Measurements from ENCODE around the gene ADCK2. TPM values are rescaled to one million over a fixed set of nuclear protein-coding genes. Genes with fewer than 3 reads are reported as not detected.
"Not testable (repeated sequence)": the region's sequence is repeated elsewhere in the genome, so short reads cannot be mapped to it uniquely, and the experiment has no call there.

ADCK2 gene
- total and polyA plus RNA-seq, 2 donors (not counting 3 experiments of a cell fraction or from before 2014, with no cell fraction given): 10.3 to 13.3 TPM

DNA sequence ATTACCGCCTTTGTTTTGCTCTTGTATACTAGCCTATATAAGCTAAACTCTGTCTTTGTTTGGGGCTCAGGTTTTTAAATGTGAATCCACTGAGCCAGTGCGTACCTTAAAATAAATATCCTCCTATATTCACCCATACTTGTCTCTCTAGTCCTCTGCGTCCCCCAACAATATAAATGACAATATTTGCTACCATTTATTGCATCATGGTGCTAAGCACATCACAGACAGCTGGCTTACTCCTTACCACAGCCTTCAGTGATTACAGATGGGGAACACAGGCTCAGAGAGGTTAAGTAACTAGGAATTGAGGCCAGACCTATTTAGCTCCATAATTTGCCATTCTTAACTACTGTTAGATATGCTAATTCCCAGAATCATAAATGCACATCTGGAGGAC, 3.4 kb upstream of the ADCK2 start:
- DNase-seq (ENCODE audit: low read depth, low spot score): no peak
- no peaks in the 10 kb centered on the region for H3K79me2 ChIP-seq (ENCODE audit: control insufficient read depth, insufficient read depth, low read length)
- no TSS peak for BruUV-seq (replicated peaks)
- ChIA-PET POLR2A (no interaction called here), CTCF (interaction anchor here (0.9 to 2.2 kb wide), 3 partner anchors 16 to 151 kb away, joined by 3 to 9 read pairs (median 5); no protein-coding TSS in a partner anchor)
- no peaks in the 10 kb centered on the region for H3K36me3 ChIP-seq (ENCODE audit: control insufficient read depth in 2 of 2, extremely low read depth in 1 of 2, insufficient read depth in 2 of 2, low read length in 2 of 2)
- no peaks in the 10 kb centered on the region for H4K20me1 ChIP-seq (replicated peaks; ENCODE audit: control insufficient read depth, extremely low read depth, insufficient read depth, low read length)
- H3K4me3 ChIP-seq (replicated peaks in 1 of 3; ENCODE audit: insufficient read depth in 1 of 3, low read depth in 1 of 3, low read length in 3 of 3): no peak overlapping the region
- H3K4me1 ChIP-seq (ENCODE audit: control insufficient read depth, extremely low read depth, insufficient read depth, low read length): peaks cover 4% of the 10 kb centered on the region
- no peak overlapping the region for H2AFZ ChIP-seq (ENCODE audit: low read depth, low read length)
- no peak overlapping the region for H3K27ac ChIP-seq (ENCODE audit: insufficient read depth, low read depth, low read length)
- intact Hi-C loops (cut with micrococcal nuclease): no loop called here
- dilution Hi-C loops (cut with MboI; ENCODE audit: extremely low pct_ligation_motif_present, low sequenced_read_pairs): no loop called here
- H3K27me3 ChIP-seq (ENCODE audit: control insufficient read depth in 2 of 2, insufficient read depth in 2 of 2, low read length in 2 of 2): peaks cover 2 to 3% of the 10 kb centered on the region in 2 experiments
- TF ChIP-seq JUN (IDR thresholded peaks at IDR 0.05; ENCODE audit: borderline replicate concordance, insufficient read depth, insufficient read length, low read depth) (no peak), POLR2AphosphoS5 (IDR thresholded peaks at IDR 0.05; ENCODE audit: insufficient read depth, low read depth, low read length) (no peak), EZH2 (IDR thresholded peaks at IDR 0.05; ENCODE audit: borderline replicate concordance, low read depth, low read length, severe bottlenecking) (no peak), POLR2A (IDR thresholded peaks at IDR 0.05; ENCODE audit: low read depth, low read length) (no peak), FOS (IDR thresholded peaks at IDR 0.05; ENCODE audit: borderline replicate concordance, insufficient read depth, low read length) (no peak), GATA2 (IDR thresholded peaks at IDR 0.05; ENCODE audit: insufficient read depth, insufficient read length, low read depth, low read length) (no peak), MAX (IDR thresholded peaks at IDR 0.05; ENCODE audit: insufficient read depth, insufficient read length) (no peak), MYC (IDR thresholded peaks at IDR 0.05; ENCODE audit: low read depth, low read length) (no peak)
- TF ChIP-seq, protein P1, sequence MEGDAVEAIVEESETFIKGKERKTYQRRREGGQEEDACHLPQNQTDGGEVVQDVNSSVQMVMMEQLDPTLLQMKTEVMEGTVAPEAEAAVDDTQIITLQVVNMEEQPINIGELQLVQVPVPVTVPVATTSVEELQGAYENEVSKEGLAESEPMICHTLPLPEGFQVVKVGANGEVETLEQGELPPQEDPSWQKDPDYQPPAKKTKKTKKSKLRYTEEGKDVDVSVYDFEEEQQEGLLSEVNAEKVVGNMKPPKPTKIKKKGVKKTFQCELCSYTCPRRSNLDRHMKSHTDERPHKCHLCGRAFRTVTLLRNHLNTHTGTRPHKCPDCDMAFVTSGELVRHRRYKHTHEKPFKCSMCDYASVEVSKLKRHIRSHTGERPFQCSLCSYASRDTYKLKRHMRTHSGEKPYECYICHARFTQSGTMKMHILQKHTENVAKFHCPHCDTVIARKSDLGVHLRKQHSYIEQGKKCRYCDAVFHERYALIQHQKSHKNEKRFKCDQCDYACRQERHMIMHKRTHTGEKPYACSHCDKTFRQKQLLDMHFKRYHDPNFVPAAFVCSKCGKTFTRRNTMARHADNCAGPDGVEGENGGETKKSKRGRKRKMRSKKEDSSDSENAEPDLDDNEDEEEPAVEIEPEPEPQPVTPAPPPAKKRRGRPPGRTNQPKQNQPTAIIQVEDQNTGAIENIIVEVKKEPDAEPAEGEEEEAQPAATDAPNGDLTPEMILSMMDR (IDR thresholded peaks at IDR 0.05; ENCODE audit: extremely low read depth in 1 of 2, insufficient read depth in 1 of 2, low read depth in 1 of 2, low read length in 2 of 2): no peak
- no peaks in the 10 kb centered on the region for H3K9me3 ChIP-seq (replicated peaks; ENCODE audit: control insufficient read depth, insufficient read depth, low read length)
- no peaks in the 10 kb centered on the region for H3K9me1 ChIP-seq (replicated peaks; ENCODE audit: control insufficient read depth, extremely low read depth, insufficient read depth, low read length)
- FAIRE-seq: no peak
- no peak overlapping the region for H3K4me2 ChIP-seq (ENCODE audit: insufficient read depth, low read length)
- H3K9ac ChIP-seq (replicated peaks; ENCODE audit: extremely low read depth, insufficient read depth, low read length): no peak overlapping the region

DNA sequence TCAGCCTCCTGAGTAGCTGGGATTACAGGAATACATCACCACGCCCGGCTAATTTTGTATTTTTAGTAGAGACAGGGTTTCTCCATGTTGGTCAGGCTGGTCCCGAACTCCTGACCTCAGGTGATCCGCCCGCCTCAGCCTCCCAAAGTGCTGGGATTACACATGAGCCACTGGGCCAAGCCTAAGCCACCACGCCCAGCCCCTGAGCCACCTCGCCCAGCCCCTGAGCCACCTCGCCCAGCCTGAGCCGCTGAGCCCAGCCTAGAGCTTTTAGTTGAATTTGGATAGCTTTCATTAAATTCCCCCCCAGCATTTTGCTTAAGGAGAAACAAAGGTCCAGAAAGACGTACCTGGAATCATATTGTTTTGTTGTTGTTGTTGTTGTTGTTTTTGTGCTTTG, 2.9 kb upstream of the ADCK2 start:
- H3K27me3 ChIP-seq (ENCODE audit: control insufficient read depth in 2 of 2, insufficient read depth in 2 of 2, low read length in 2 of 2); POLR2A ChIA-PET; H3K4me1 ChIP-seq (ENCODE audit: control insufficient read depth, extremely low read depth, insufficient read depth, low read length); H3K4me3 ChIP-seq (replicated peaks in 1 of 3; ENCODE audit: insufficient read depth in 1 of 3, low read depth in 1 of 3, low read length in 3 of 3); DNase-seq (ENCODE audit: low read depth, low spot score); dilution Hi-C loops (cut with MboI; ENCODE audit: extremely low pct_ligation_motif_present, low sequenced_read_pairs); H3K9ac ChIP-seq (replicated peaks; ENCODE audit: extremely low read depth, insufficient read depth, low read length); H3K27ac ChIP-seq (ENCODE audit: insufficient read depth, low read depth, low read length); H3K9me3 ChIP-seq (replicated peaks; ENCODE audit: control insufficient read depth, insufficient read depth, low read length); H3K79me2 ChIP-seq (ENCODE audit: control insufficient read depth, insufficient read depth, low read length); FAIRE-seq; H3K9me1 ChIP-seq (replicated peaks; ENCODE audit: control insufficient read depth, extremely low read depth, insufficient read depth, low read length); H3K4me2 ChIP-seq (ENCODE audit: insufficient read depth, low read length); H4K20me1 ChIP-seq (replicated peaks; ENCODE audit: control insufficient read depth, extremely low read depth, insufficient read depth, low read length); H2AFZ ChIP-seq (ENCODE audit: low read depth, low read length); H3K36me3 ChIP-seq (ENCODE audit: control insufficient read depth in 2 of 2, extremely low read depth in 1 of 2, insufficient read depth in 2 of 2, low read length in 2 of 2); BruUV-seq (replicated peaks): not testable (repeated sequence)
- CTCF ChIA-PET: interaction anchor here (0.9 to 2.2 kb wide), 2 partner anchors 17 to 24 kb away, joined by 3 to 9 read pairs; no protein-coding TSS in a partner anchor
- intact Hi-C loops (cut with micrococcal nuclease): loop anchor here (5.0 to 10.0 kb wide), 2 partner anchors 862 to 985 kb away; no protein-coding TSS in a partner anchor
